Fibroblast of lung (primary cell): ENCODE data around the gene CEP128.

ENCODE experiments used
- EZH2 ChIP-seq: IDR thresholded peaks from 2 replicates; pipeline ENCODE4 v1.5.1; 2012; ENCODE audit warnings: low read length, control low read depth, mild to moderate bottlenecking; ENCODE audit errors: missing control alignments
- TF ChIP-seq, protein P1 (sequence below), 2 donors: IDR thresholded peaks in 1 of 2; conservative IDR thresholded peaks in 1 of 2; 1 replicate in 1 of 2; 2 replicates in 1 of 2; pipeline ENCODE4 v1.5.1; 2011 to 2012; ENCODE audit warnings: low read length in 2 of 2, control low read depth in 1 of 2, inconsistent platforms in 1 of 2, low read depth in 1 of 2, mild to moderate bottlenecking in 1 of 2

DNA sequence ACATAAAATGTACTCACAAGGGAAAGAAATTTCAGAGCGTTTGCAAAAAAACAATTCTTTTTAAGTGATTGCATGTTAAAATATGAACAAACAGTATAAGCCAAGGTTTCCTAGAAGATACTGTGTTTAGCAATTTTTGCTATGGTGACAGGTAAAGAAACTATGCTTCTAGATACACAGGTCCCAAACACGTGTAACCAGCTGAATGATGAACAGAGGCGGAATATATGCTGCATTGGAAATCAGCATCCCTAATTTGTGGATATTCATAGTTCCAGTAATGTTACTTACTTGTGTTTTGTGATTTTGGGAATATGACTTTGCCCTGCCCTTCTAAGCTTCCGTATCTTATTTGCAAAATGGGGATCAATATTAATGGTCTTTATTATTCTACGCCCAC, 403.9 kb downstream of the CEP128 start:
- TF ChIP-seq EZH2, result no peak
- TF ChIP-seq, protein P1, sequence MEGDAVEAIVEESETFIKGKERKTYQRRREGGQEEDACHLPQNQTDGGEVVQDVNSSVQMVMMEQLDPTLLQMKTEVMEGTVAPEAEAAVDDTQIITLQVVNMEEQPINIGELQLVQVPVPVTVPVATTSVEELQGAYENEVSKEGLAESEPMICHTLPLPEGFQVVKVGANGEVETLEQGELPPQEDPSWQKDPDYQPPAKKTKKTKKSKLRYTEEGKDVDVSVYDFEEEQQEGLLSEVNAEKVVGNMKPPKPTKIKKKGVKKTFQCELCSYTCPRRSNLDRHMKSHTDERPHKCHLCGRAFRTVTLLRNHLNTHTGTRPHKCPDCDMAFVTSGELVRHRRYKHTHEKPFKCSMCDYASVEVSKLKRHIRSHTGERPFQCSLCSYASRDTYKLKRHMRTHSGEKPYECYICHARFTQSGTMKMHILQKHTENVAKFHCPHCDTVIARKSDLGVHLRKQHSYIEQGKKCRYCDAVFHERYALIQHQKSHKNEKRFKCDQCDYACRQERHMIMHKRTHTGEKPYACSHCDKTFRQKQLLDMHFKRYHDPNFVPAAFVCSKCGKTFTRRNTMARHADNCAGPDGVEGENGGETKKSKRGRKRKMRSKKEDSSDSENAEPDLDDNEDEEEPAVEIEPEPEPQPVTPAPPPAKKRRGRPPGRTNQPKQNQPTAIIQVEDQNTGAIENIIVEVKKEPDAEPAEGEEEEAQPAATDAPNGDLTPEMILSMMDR (conservative IDR thresholded peaks at IDR 0.05 in 1 of 2, IDR thresholded peaks at IDR 0.05 in 1 of 2; ENCODE audit: low read depth in 1 of 2, low read length in 2 of 2), result no peak
